Ovary (tissue), 3 donors: ENCODE measurements around the gene PIPOX.

Experiments
- EP300 ChIP-seq: sonication (generic); formaldehyde crosslinking; IDR thresholded peaks from one replicate; pipeline ENCODE4 v1.6.1; 2017; ENCODE audit warnings: antibody characterized with exemption
- POLR2A ChIP-seq: fragments of 450-650 bp; IDR thresholded peaks from one replicate; pipeline ENCODE4 v1.6.1; 2017; ENCODE audit warnings: antibody characterized with exemption, mild to moderate bottlenecking, moderate library complexity
- TF ChIP-seq, protein P1 (sequence below), 3 donors: fragments of 450-650 bp in 2 of 3; fragments of 200-600 bp in 1 of 3; IDR thresholded peaks; one replicate each; pipeline versions ENCODE4 v1.5.1 to v1.8.0; 2016 to 2022; ENCODE audit warnings: antibody characterized with exemption in 3 of 3, mild to moderate bottlenecking in 1 of 3
- donor health status: DM: no; HTN: no; CAD: no.

DNA sequence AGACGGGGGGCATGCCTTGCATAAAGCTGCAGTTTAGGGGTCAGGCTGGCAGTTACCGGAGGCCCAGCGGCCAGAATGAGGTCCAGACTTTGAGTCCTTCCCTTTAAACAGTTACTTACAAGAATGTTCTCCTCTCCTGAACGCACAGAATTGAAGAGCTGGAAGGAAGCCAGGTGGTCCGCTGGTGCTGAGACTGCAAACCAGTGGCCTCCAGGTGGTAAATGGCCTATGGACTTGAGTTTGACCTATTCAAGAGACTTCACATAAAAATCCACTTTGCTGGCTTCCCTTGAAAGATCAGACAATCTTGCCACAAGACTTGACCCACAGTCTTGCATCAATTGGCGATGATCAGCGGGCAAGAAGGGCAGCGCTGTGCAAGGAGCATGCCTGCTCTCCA, 22.4 kb upstream of the PIPOX start:
- TF ChIP-seq POLR2A (no peak), EP300 (no peak)
- TF ChIP-seq, protein P1, sequence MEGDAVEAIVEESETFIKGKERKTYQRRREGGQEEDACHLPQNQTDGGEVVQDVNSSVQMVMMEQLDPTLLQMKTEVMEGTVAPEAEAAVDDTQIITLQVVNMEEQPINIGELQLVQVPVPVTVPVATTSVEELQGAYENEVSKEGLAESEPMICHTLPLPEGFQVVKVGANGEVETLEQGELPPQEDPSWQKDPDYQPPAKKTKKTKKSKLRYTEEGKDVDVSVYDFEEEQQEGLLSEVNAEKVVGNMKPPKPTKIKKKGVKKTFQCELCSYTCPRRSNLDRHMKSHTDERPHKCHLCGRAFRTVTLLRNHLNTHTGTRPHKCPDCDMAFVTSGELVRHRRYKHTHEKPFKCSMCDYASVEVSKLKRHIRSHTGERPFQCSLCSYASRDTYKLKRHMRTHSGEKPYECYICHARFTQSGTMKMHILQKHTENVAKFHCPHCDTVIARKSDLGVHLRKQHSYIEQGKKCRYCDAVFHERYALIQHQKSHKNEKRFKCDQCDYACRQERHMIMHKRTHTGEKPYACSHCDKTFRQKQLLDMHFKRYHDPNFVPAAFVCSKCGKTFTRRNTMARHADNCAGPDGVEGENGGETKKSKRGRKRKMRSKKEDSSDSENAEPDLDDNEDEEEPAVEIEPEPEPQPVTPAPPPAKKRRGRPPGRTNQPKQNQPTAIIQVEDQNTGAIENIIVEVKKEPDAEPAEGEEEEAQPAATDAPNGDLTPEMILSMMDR (IDR thresholded peaks at IDR 0.05), result no peak
